G401 (cell line): Measurements from ENCODE around the gene L3MBTL4. TPM values are rescaled to one million over a fixed set of nuclear protein-coding genes. Genes with fewer than 3 reads are reported as not detected.
"Not testable (repeated sequence)": the region's sequence is repeated elsewhere in the genome, so short reads cannot be mapped to it uniquely, and the experiment has no call there.

Source experiments
- DNase-seq: peaks from one replicate; pipeline ENCODE4 v3.0.0-alpha.2; 2015; ENCODE audit warnings: low spot score
- in situ Hi-C: cut with HindIII; loops from 2 replicates; pipeline ENCODE4 v1.10.0; 2016; ENCODE audit warnings: low sequenced_read_pairs, mixed read lengths
- total RNA-seq: library from RNA; depleted of rRNA; stranded (reverse); fragments of >200 nt; shearing (Covaris generic); gene quantifications from 2 replicates; pipeline ENCODE4 v1.2.3, GENCODE V29; 2014

The L3MBTL4 gene
- total RNA-seq, 1 experiment from 2014 or later: not detected

DNA sequence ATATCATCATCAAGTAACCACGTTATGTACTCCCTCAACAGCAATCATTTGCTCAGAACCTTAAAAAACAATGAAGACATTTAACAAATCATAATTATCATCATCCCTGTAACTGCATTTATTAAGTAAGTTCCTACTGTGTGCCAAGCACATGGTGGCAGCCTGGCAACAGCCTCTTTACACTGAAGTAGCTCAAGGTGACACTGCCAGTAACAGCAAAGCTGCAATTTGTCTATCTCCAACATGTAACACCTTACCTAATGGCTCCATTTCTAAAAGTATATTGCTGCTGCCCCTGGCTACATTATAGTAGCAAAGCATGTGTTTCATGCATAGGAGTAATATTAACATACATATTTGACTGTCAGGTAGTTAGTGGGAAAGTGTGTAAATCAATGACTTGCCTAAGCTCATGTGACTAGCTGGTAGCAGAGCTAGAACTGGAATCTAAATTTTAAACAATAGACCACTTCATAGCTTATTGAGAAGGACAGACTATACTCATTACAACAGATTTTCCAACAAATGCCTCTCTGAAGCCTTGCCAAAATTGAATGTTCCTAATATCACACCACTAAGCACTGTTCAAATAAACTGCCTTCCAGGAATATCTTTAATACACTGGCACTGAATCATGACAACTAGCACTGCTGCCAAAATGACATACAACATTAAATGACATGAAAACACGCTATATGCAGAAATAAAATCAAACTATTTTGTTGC is 86.7 kb downstream of the L3MBTL4 start:
- in situ Hi-C loops: no loop called here
- no peak for DNase-seq

GRCh38 chr18:6327485-6327884 is 87.2 kb downstream of the L3MBTL4 start:
- no peak for DNase-seq
- in situ Hi-C loops: no loop called here

GRCh38 chr18:6326566-6326965 is 88.1 kb downstream of the L3MBTL4 start:
- no peak for DNase-seq
- in situ Hi-C loops: no loop called here

DNA sequence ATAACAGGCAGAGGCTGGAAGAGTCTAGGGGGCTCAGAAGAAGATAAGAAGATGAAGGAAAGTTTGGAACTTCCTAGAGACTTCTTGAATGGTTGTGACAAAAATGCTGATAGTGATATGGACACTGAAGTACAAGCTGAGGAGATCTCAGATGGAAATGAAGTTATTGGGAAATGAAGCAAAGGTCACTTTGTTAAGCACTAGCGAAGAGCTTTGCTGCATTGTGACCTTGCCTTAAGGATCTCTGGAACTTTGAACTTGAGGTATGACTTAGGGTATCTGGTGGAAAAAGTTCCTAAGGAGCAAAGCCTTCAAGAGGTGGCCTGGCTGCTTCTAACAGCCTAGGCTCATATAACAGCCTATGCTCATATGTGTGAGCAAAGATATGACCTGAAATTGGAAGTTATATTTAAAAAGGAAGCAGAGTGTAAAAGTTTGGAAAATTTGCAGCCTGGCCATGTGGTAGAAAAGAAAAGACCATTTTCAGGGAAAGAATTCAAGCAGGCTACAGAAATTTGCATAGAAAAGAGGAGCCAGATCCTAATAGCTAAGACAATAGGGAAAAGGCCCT is 91.3 kb downstream of the L3MBTL4 start:
- no peak for DNase-seq
- in situ Hi-C loops: no loop called here

DNA sequence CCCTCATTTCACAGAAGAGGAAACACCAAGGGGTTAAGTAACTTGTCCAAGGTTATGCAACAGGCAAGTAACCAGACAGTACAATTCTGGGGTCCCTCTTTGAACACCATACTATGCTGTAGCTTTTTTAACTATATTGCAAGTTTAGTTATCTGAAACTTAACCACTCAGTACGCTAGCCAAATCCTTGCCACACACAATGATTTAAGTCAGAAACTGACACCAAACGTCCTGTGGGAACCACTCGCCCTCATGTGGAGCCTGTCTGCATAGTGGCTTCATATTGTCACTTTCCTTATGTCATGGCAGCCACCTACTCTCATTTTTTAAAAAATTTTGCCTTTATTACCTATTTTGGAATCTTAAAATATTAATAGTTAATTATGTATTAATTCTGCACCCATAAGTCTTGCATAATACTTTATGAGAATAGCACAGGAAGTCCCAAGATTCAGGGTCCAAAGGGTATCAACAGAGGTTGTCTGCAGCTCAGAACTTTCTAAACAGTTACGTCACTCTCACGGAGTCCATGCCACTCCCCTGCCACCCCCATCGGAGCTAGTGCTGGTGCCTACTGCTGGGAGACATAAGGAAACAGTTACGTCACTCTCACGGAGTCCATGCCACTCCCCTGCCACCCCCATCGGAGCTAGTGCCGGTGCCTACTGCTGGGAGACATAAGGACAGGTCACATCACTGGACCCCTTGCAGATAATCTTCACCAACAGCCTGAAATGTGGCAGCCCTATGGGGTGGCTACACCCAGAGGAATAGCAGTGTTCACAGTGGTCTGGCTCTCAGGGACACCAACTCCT is 99.0 kb downstream of the L3MBTL4 start:
- DNase-seq: no peak
- in situ Hi-C loops: no loop called here

- DNase-seq: no peak
- in situ Hi-C loops: no loop called here
Measured at GRCh38 chr18:6313415-6313814, 101.3 kb downstream of the L3MBTL4 start.

DNA sequence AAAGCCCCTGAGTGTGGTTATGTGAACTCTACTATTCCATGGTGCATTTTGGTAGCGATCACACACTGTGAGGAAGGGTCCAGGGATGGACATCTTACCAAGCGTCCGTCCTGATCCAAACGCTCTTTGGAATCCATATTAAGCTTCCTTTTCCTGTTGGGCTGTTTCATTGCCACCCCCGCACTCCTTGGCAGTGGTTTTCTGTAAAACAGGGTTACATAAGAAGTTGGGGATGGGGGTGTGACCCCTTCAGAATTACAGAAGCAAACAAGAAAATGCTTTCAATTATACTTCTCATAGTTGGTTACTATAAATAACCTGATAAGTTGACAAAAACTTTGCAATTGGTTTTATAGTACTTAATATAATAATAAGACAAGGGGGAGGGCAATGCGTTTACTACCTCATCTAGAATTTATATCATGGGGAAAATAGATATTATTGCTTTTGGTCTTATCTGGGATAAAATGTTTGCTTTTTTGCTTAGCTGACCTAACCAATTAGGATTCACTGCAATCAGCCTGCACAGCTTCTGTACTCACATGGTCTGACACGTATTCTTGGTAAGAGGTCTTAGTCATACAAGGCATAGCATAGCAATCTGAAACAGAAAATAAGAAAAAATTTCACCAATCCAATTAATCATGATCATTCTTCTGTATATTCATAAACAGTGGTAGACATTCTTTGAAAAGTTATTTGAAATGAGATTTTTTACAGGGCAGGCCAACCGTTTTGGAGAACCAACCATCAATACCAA is 103.1 kb downstream of the L3MBTL4 start:
- in situ Hi-C loops: no loop called here

DNA sequence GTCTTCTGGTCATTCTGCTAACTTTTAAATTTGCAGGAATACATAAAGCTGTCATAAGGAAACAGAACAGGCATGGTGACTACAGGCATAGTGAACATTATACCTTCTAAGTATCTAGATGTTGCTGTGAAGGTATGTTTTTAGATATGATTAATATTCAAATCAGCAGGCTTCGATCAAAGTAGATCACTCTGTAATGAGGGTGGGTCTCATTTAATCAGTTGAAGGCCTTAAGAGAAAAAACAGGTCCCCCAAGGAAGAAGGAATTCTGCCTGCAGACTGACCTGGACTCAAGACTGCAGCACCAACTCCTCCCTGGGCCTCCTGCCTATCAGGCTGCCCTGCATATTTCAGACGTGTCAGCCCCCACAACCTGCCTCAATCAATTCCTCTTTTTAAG is 104.0 kb downstream of the L3MBTL4 start:
- in situ Hi-C loops: no loop called here
- DNase-seq: no peak

More for the DNA sequence above, 103.1 kb downstream of the L3MBTL4 start:
- no peak for DNase-seq

- in situ Hi-C loops: no loop called here
- no peak for DNase-seq
Measured at GRCh38 chr18:6297875-6298274, 116.8 kb downstream of the L3MBTL4 start.

- in situ Hi-C loops: no loop called here
- no peak for DNase-seq
Measured at GRCh38 chr18:6294148-6294784, 120.4 kb downstream of the L3MBTL4 start.

GRCh38 chr18:6289843-6290242 is 124.9 kb downstream of the L3MBTL4 start:
- DNase-seq: no peak
- in situ Hi-C loops: no loop called here

GRCh38 chr18:6286585-6286984 is 128.1 kb downstream of the L3MBTL4 start:
- in situ Hi-C loops: no loop called here
- no peak for DNase-seq

DNA sequence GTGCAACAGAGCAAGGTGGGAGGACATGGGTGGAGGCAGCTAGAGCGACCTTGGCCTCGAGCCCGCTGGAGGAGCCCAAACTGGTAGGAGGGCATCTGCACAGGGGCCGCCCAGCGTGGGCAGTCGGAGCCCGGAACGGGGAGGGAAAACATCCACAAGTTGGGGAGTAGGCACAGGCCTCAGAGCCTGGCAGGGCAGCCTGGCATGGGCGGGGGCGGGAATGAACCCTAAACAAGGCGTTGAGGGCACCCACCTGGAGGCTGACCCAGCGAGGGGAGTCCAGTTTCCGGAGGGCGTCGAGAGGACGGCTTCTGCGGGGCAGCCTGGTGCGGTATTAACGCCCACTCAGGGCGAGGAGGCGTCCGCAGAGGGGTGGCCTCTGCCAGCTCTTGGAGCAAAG is 129.9 kb downstream of the L3MBTL4 start:
- in situ Hi-C loops: no loop called here

GRCh38 chr18:6284300-6284699 is 130.4 kb downstream of the L3MBTL4 start:
- in situ Hi-C loops: no loop called here
- no peak for DNase-seq

More for the DNA sequence above, 129.9 kb downstream of the L3MBTL4 start:
- no peak for DNase-seq

GRCh38 chr18:6281874-6282273 is 132.8 kb downstream of the L3MBTL4 start:
- in situ Hi-C loops: no loop called here
- DNase-seq: no peak

DNA sequence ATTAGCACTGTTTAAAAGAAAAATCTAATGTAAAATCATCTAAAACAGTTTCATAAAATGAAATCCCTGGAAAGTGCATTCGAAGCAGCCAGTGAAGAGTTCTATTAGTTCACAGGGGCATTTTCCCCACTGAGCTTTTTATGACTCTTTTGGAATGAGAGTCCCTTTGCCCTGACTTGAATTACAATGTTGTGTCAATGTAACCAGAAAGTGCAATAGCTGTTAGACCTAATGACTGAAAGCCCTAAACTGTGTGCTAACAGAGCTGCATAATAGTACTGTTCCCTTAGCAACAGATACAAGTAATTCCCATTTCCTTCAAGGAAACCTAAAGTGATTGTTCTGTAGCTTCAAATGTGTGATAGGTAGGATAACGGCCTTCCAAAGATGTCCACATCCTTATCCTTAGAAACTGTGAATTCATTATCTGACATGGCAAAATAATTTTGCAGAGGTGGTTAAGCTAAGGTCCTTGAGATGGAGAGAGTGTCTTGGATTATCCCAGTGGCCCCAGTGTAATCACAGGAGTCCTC is 134.4 kb downstream of the L3MBTL4 start:
- in situ Hi-C loops: no loop called here
- no peak for DNase-seq

GRCh38 chr18:6279308-6279707 is 135.4 kb downstream of the L3MBTL4 start:
- in situ Hi-C loops: no loop called here
- DNase-seq: peak; percentile 7

- in situ Hi-C loops: no loop called here
- DNase-seq: no peak
Measured at GRCh38 chr18:6273423-6273822, 141.3 kb downstream of the L3MBTL4 start.

GRCh38 chr18:6272144-6272543 is 142.6 kb downstream of the L3MBTL4 start:
- in situ Hi-C loops, DNase-seq: not testable (repeated sequence)
